CD4-positive, alpha-beta T cell treated with Interferon alpha-2 for 1 hour (primary cell): ENCODE results near the gene APBB1.
A peak's percentile ranks its signal among the peaks of the same experiment; 100 is the strongest.

Experiments used
- DNase-seq, 2 donors: peaks; one replicate each; pipeline ENCODE4 v3.0.0-alpha.2; 2020 to 2022

Gene APBB1

DNA sequence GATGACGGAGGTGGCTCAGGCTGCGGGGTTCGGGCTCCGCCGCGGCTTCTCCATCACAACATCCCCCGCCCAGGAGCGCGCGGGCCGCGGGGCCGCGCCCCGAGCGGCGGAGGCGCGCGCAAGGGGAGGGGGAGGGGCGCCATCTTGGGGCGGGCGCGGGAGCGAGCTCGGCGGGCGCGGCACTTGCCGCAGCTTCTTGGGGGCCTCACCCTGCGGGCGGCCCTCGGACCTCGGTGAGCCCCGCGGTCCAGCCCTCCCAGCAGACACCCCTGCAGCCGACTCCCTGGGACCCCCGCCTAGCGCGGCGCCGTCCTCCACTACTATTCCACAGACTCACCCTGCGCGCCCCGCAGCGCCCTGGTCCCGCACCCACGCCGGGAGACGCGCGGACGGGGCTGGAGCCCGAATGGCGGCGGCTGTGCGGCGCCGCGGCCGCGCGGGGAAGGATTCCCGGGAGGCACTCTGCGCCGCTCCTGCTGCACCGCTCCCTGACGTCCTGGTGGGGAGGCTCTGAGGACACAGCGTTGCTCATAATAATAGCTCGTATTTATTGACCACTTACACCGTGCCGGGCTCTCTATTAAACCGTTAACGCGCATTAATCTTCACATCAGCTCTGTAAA lies at the start of gene APBB1:
TSS of gene APBB1 (minus strand) at position 86 of the 623 bp plus-strand sequence. CDS start 7,747 bp downstream, outside the sequence.
- DNase-seq: peak; percentile 68 to 82

DNA sequence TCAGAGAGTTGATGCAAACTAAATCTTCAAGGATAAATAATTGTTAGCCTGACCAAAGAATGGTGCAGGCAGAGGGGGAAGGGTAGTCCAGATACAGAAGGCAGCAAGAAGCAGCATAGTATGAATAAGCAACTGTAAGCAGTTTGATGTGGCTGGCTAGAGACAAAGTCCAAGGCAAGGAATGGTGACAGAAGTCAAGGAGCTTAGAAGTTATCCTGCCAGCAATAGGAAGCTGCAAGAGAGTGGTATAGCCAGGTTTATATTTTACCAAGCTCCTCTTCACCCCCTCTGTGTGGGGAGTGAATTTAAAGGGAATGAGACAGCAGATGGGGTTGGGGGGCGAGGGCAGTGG lies 40.2 kb upstream of the APBB1 start:
- DNase-seq: no peak

- DNase-seq: no peak
Observed at GRCh38 chr11:6458352-6459098, 39.6 kb upstream of the APBB1 start.

GRCh38 chr11:6457581-6458320 lies 38.9 kb upstream of the APBB1 start:
- DNase-seq: no peak

- DNase-seq: no peak
Observed at GRCh38 chr11:6456361-6457073, 37.6 kb upstream of the APBB1 start.

DNA sequence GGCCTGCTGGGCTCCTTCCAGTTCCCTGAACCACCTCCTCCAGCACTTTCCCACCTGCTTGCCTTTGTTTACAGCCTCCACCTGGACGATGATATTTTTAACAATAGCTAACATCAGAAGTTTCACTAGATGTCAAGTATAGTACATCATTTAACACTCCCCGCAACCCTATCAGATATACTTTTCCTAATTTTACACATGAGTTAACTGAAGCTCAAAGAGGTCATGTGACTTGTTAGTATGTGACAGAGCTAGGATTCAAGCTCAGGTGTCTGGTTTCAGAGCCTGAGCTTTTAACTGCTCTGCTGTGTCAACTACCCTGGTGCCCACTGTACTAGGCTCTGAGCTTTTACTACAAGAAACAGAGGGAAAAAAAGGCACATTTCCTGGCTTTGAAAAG lies 36.2 kb upstream of the APBB1 start:
- no peak for DNase-seq

GRCh38 chr11:6453152-6453551 lies 34.3 kb upstream of the APBB1 start:
- DNase-seq: no peak

DNA sequence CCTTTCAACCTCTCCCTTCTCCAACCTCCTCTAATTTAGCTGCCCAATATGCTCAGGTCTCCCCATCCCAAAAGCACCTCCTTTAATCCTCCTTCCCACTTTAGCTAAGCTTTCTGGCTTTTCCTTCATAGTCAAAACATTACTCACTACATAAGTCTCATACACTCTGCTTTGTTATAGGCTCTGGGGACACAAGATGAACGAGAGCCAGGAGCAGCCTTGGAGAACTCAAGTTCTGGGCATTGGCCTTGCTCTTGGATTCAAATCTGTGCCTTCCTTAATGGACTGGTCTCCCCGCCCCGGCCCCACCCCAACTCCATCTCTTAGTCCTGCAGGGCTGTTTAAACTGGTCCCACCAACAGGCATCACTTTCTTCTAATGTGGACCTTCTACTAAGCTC lies 33.3 kb upstream of the APBB1 start:
- no peak for DNase-seq

DNA sequence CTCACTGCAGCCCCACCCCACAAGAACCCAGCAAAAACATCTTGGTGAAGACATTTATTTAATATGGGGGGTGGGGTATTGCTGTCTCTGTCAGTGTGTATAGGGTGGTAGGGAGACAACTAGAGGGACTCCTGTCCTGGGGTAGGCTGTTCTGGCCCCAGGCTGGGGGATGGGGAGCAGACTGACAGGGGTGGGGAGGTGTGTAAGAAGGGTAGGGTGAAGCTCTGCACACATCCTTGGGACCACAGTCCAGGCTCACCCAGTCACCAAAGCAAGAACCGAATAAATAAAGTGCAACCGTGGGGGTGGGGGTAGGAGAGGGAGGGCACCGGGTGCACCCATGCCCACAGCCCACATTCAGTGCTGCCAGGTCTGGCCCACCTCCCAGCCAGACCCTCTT lies 29.7 kb upstream of the APBB1 start:
- no peak for DNase-seq

DNA sequence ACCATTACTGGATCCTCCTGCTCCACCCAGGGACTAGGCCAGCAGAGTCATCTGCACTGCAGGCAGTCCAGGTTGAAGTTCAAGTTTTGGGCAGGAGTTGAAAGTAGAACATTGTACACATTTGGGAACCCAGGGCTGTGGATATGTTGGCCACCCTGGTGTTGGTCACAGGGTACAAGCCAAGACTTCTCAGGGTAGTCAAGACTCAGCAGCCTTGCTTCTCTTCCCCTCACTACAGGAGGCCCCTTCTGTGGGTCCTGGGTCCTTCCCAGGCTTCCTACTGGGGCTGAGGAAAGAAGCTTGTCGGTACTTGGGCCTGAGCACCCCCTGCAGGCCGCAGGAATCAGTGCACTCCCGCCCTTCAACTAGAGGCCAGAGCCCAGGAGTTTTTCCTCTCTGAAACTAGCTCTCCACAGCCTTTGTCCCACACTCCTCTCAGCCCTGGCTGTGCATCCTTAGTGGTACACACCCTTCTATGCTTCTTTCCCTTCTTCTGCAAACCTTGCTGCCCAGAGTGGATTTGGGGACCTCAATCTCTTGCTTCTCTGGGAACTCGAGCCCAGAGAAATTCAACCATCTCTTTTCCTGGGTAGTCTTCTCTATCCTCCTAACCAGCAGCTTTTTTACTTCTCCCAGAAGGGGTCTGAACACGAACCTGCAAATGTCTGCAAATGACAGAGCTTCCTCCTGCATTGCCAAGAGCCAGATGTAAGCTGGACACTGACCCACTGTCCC lies 24.5 kb upstream of the APBB1 start:
- peak; percentile 60 to 68 for DNase-seq

GRCh38 chr11:6442441-6442840 lies 23.5 kb upstream of the APBB1 start:
- no peak for DNase-seq

DNA sequence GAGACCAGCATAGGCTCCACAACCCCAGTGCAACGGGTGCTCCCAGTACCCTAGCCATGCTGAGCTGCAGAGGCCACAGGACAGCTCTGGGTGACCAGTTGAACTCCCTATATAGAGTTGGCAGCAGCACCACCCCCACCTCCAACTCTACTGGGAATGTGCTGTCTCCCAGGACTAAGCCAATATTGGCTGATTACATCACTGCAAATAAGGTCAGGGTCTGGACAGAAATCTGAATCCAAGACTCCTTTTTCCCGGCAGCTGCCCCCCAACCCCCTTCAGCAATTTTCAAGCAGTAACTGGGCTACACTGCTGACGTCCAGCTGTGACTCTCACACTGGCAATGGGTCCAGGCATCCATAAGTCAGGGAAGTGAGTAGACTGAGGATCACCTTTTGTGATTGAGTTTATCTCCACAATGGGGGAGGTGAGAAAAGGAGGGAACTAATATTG lies 22.0 kb upstream of the APBB1 start, which contains the start of gene HPX:
TSS of gene HPX (minus strand) at position 82 of the 453 bp plus-strand sequence. CDS start at position 58, 24 bp downstream.
- DNase-seq: no peak

- DNase-seq: peak; percentile 37 to 51
Observed at GRCh38 chr11:6438979-6439571, 20.2 kb upstream of the APBB1 start.

DNA sequence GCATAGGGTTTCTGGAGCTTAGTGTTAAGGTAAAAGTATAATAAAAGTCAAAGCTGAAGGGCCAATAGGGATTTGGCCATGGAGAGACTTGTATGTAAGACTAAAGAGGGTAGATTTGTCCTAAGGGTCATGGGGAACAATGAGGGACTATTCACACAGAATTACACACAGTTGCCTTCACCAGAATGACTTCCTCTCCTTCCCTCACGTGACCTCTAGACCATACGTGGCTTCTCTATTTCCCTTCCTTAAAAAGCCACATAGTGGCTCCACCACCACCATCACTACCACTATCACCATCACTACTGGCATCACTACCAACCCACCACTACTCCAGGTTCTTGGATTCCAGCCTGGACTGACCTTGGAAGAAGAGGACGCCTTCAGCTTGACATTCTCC lies 19.1 kb upstream of the APBB1 start:
- DNase-seq: peak; percentile 4 to 29

GRCh38 chr11:6437423-6437822 lies 18.5 kb upstream of the APBB1 start:
- no peak for DNase-seq

DNA sequence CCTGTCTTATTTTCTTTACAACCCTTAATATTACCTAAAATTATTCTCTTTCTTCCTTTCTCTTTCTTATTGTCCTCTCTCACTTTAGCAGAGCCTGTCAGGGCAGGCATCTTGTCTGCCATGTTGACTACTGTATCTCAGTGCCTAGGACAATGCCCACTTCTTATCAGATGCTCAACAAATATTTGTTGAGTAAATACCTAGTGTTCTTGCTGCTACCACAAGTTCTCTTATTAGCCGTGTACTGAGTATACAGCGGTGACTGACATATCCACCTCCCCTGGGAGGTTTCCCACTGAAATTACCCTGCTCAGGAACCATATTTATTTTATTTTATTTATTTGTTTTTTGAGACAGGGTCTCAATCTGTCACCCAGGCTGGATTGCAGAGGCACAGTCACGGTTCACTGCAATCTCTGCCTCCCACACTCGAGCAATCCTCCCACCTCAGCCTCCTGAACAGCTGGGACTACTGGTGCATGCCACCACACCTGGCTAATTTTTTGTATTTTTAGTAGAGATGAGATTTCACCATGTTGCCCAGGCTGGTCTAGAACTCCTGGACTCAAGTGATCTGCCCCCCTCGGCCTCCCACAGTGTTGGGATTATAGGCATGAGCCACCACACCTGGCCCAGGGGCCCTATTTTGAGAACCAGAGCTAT lies 15.2 kb upstream of the APBB1 start:
- no peak for DNase-seq

DNA sequence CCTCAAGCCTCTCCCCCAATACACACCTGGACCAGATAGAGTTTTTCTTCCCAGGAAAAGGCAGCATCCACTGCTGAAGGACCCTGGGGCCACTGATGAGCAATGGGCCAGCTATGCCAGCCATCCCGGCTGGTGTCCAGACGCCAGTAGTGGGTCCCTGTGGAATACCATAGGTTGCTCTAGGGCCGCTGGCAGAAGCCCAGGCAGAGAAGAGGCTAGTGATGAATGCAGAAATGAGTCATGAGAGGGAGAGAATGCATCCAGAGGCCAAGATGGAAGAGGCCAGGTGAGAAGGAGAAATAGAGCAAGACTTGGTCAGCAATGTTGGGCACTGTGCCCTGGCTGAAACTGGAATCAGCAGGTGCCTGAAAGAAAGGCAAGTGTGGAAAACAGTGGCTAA lies 13.0 kb upstream of the APBB1 start:
- no peak for DNase-seq

- DNase-seq: no peak
Observed at GRCh38 chr11:6427516-6427915, 8.6 kb upstream of the APBB1 start.

DNA sequence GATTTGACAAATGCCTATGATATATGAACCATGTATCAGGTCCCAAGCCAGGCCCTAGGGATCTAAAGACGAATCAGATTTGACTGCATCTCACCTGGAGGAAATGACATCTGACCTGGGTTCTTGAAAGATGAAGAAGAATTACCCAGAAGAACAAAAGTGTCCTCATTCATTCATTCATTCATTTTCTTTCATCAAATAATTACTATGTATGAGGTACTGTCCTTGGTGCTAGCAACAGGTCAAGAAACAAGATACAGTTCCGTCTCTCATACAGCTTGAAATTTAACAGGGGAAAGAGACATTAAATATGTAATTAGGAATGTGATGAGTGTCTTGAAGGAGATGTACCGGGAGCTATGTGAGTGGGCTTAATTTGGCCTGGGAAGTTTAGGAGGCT lies 1.8 kb upstream of the APBB1 start:
- no peak for DNase-seq

DNA sequence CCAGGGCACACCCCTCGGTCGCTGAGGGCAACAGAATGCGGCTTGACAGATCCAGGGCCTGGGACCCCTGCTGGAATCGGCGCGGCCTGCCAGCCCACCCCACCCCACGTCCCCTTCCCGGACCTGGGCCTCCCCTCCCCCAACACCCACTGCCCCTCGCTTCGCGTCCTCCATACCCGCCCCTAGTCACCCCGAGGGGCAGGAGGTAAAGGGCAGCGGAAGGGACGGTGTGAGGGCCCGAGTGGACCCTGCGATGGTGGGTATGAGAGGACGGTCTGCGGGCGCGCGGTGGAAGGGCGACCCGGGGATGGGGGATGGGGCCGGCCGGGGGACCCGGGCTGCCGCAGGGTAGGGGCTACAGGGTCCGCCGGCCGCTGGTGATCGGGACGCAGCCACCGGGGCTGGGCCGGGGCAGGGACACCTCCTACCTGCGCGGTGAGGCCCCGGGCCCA lies 311 bp downstream of the APBB1 start:
- peak in 1 of 2 donors; percentile 17 for DNase-seq

DNA sequence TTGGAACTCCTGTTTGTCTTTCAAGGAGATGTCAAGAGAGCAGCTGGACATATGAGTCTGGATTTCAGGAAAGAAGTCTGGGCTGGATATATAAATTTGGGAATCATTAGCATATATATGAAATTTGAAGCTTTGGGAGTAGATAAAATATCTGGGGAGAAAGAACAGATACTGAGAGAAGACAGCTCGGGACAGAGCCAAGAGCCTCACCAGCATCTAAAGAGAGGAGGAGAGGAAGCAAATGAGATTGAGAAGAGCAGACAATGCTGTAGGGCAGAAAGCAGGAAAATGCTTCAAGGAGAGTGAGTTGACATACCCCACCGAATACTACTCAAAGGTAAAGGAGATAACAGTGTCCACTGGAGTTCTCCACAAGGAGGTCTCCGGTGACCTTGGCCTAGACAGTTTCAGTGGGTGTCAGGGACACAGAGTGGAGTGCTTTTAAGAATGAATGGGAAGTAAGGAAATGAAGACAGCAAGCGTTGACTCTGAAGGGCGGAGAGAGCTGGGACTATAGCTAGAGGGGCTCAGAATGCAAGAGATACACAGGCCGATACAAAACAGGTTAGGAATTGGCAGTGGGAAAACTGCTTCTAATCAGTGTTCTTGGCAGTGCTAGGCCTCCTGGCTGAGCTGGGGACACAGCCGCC lies 862 bp downstream of the APBB1 start:
- DNase-seq: no peak
